GM23338 (cell line): ENCODE results near the gene PDK4. TPM values are rescaled to one million over a fixed set of nuclear protein-coding genes. Genes with fewer than 3 reads are reported as not detected.

Source experiments
- ATAC-seq: fragments of 200-7000 bp; cut with Tn5 transposase; 3 replicates; pipeline ENCODE4 v1.9.1; 2020
- DNase-seq: peaks from one replicate; pipeline ENCODE4 v3.0.0-alpha.2; 2015; ENCODE audit warnings: low spot score
- H2AFZ ChIP-seq: fragments of 200-600 bp; sonication (generic); 2 replicates; pipeline ENCODE4 v1.8.0; 2016; ENCODE audit warnings: antibody characterized with exemption, mild to moderate bottlenecking, moderate library complexity
- H3F3A ChIP-seq: fragments of 200-600 bp; sonication (generic); replicated peaks from 2 replicates; pipeline ENCODE4 v1.8.0; 2017; ENCODE audit warnings: antibody characterized with exemption, mixed run types, low read depth
- H3K27ac ChIP-seq: fragments of 200-600 bp; sonication (generic); 2 replicates; pipeline ENCODE4 v1.6.1; 2016; ENCODE audit warnings: low read depth
- H3K27me3 ChIP-seq: fragments of 200-600 bp; sonication (generic); 2 replicates; pipeline ENCODE4 v1.8.0; 2016; ENCODE audit warnings: mild to moderate bottlenecking, mixed run types, moderate library complexity; ENCODE audit not compliant: insufficient read depth
- H3K36me3 ChIP-seq: fragments of 200-600 bp; sonication (generic); 2 replicates; pipeline ENCODE4 v1.8.0; 2016; ENCODE audit warnings: mild to moderate bottlenecking; ENCODE audit not compliant: insufficient read depth
- H3K4me1 ChIP-seq: fragments of 200-600 bp; sonication (generic); 2 replicates; pipeline ENCODE4 v1.8.0; 2016; ENCODE audit warnings: mild to moderate bottlenecking, moderate library complexity; ENCODE audit not compliant: insufficient read depth
- H3K4me2 ChIP-seq: fragments of 200-600 bp; sonication (generic); 2 replicates; pipeline ENCODE4 v1.7.1; 2017; ENCODE audit warnings: mixed run types
- H3K4me3 ChIP-seq: fragments of 200-600 bp; sonication (generic); 2 replicates; pipeline ENCODE4 v1.6.1; 2016; ENCODE audit warnings: mixed run types
- H3K79me2 ChIP-seq: fragments of 200-600 bp; sonication (generic); replicated peaks from 2 replicates; pipeline ENCODE4 v1.8.0; 2017; ENCODE audit warnings: mild to moderate bottlenecking; ENCODE audit not compliant: insufficient read depth
- H3K9me2 ChIP-seq: fragments of 200-600 bp; sonication (generic); 2 replicates; pipeline ENCODE4 v1.8.0; 2017; ENCODE audit not compliant: insufficient read depth
- H4K20me1 ChIP-seq: fragments of 200-600 bp; sonication (generic); replicated peaks from 2 replicates; pipeline ENCODE4 v1.8.0; 2017; ENCODE audit warnings: mild to moderate bottlenecking; ENCODE audit not compliant: insufficient read depth
- H3K27ac Mint-ChIP-seq: 2 replicates; pipeline ENCODE4 v1.8.0; 2020; ENCODE audit warnings: inconsistent platforms, mild to moderate bottlenecking, moderate library complexity, mixed read lengths
- H3K27me3 Mint-ChIP-seq: 3 replicates; pipeline ENCODE4 v1.8.0; 2022; ENCODE audit warnings: low read depth, mild to moderate bottlenecking, moderate library complexity, mixed read lengths, inconsistent platforms; ENCODE audit not compliant: insufficient read depth, poor library complexity
- H3K36me3 Mint-ChIP-seq: 3 replicates; pipeline ENCODE4 v1.8.0; 2021; ENCODE audit warnings: low read depth, mild to moderate bottlenecking, inconsistent platforms, moderate library complexity, mixed read lengths
- H3K4me1 Mint-ChIP-seq: 3 replicates; pipeline ENCODE4 v1.8.0; 2020; ENCODE audit warnings: mild to moderate bottlenecking, inconsistent platforms, mixed read lengths
- H3K4me3 Mint-ChIP-seq: 3 replicates; pipeline ENCODE4 v1.8.0; 2021; ENCODE audit warnings: moderate library complexity, mild to moderate bottlenecking, inconsistent platforms, mixed read lengths
- H3K9me3 Mint-ChIP-seq: 3 replicates; pipeline ENCODE4 v1.8.0; 2020; ENCODE audit warnings: moderate library complexity, mild to moderate bottlenecking, inconsistent platforms, mixed read lengths
- CREB1 ChIP-seq: fragments of 250-450 bp; sonication (Bioruptor Pico); IDR thresholded peaks from 2 replicates; pipeline ENCODE4 v1.5.0; 2020; ENCODE audit warnings: low read depth, mild to moderate bottlenecking, moderate library complexity
- EZH2 ChIP-seq: fragments of 200-600 bp; sonication (generic); IDR thresholded peaks from one replicate; pipeline ENCODE4 v1.8.0; 2017; ENCODE audit warnings: antibody characterized with exemption, mild to moderate bottlenecking, low read depth; ENCODE audit not compliant: unreplicated experiment
- EZH2phosphoT487 ChIP-seq: fragments of 200-600 bp; sonication (generic); IDR thresholded peaks from one replicate; pipeline ENCODE4 v1.8.1; 2018; ENCODE audit warnings: antibody characterized with exemption; ENCODE audit not compliant: unreplicated experiment
- JUNB ChIP-seq: IDR thresholded peaks from one replicate; pipeline ENCODE4 v1.6.1; 2016; ENCODE audit warnings: antibody characterized with exemption; ENCODE audit not compliant: unreplicated experiment
- NANOG ChIP-seq: IDR thresholded peaks from 2 replicates; pipeline ENCODE4 v1.6.1; 2016; ENCODE audit warnings: antibody characterized with exemption, borderline replicate concordance
- POLR2AphosphoS5 ChIP-seq: IDR thresholded peaks from 2 replicates; pipeline ENCODE4 v1.6.1; 2016; ENCODE audit warnings: antibody characterized with exemption, low read depth
- STAT1 ChIP-seq: IDR thresholded peaks from one replicate; pipeline ENCODE4 v1.6.1; 2016; ENCODE audit warnings: antibody characterized with exemption; ENCODE audit not compliant: unreplicated experiment
- ZNF114 ChIP-seq: fragments of 250-450 bp; sonication (Bioruptor Pico); IDR thresholded peaks from 2 replicates; pipeline ENCODE4 v1.5.0; 2020; ENCODE audit warnings: mild to moderate bottlenecking, moderate library complexity
- ZNF331 ChIP-seq: fragments of 250-450 bp; sonication (Bioruptor Pico); IDR thresholded peaks from 2 replicates; pipeline ENCODE4 v1.5.0; 2020; ENCODE audit warnings: low read depth, mild to moderate bottlenecking, moderate library complexity
- polyA plus RNA-seq: library from polyadenylated mRNA; unstranded; fragments of >200 nt; fragmentation: Nextera tagmentation; extraction: Ambion mirVana; gene quantifications from 2 replicates; pipeline ENCODE4 v1.2.1, GENCODE V29; 2016
- total RNA-seq: library from RNA; depleted of rRNA; stranded (reverse); fragments of >200 nt; shearing (Covaris generic); gene quantifications from 2 replicates; pipeline ENCODE4 v1.2.3, GENCODE V29; 2014
- TF ChIP-seq, protein P1 (sequence below), 2 experiments: fragments of 200-600 bp in 1 of 2; sonication (generic) in 1 of 2; conservative IDR thresholded peaks; 2 replicates each; pipeline versions ENCODE4 v1.5.1 to v1.6.1; 2016 to 2017; ENCODE audit warnings: antibody characterized with exemption in 2 of 2, low read depth in 2 of 2, mild to moderate bottlenecking in 2 of 2, moderate library complexity in 1 of 2
- TF ChIP-seq, protein P2 (sequence below): IDR thresholded peaks from one replicate; pipeline ENCODE4 v1.6.1; 2018; ENCODE audit warnings: antibody characterized with exemption; ENCODE audit not compliant: unreplicated experiment
- TF ChIP-seq, protein P3 (sequence below): fragments of 250-450 bp; sonication (Bioruptor Pico); IDR thresholded peaks from 2 replicates; pipeline ENCODE4 v1.5.0; 2020; ENCODE audit warnings: mild to moderate bottlenecking, moderate library complexity
- TF ChIP-seq, protein P4 (sequence below): IDR thresholded peaks from 2 replicates; pipeline ENCODE4 v1.6.1; 2016; ENCODE audit warnings: antibody characterized with exemption

The PDK4 gene
- total and polyA plus RNA-seq, 2 experiments from 2014 or later = 0.32 TPM; not detected in 1

DNA sequence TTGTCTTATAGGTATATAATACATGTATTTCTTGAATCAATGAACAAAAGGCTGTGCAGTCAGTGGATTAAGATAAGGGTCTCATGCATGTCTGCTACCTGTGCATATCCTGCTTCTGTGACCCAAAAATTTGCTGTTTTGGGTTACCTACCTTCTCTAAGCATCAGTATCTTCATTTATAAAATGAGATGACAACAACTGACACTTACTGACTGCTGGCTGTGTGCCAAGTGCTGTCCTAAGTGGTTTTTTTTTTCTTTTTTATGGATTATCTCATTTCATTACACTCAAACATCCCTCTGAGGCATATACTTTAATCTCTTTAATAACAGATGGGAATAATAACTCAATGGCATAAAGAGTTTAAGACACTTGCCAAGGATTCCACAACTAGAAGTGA lies 2.1 kb downstream of the PDK4 start:
- H3K4me3 ChIP-seq = no peak overlapping the region
- H4K20me1 ChIP-seq = no peaks in the 10 kb centered on the region
- TF ChIP-seq STAT1 (no peak), ZNF331 (CRISPR knock-in tag) (no peak), EZH2 (no peak), POLR2AphosphoS5 (no peak), CREB1 (CRISPR knock-in tag) (no peak), JUNB (no peak), NANOG (no peak), ZNF114 (CRISPR knock-in tag) (no peak), EZH2phosphoT487 (no peak)
- TF ChIP-seq, protein P1, sequence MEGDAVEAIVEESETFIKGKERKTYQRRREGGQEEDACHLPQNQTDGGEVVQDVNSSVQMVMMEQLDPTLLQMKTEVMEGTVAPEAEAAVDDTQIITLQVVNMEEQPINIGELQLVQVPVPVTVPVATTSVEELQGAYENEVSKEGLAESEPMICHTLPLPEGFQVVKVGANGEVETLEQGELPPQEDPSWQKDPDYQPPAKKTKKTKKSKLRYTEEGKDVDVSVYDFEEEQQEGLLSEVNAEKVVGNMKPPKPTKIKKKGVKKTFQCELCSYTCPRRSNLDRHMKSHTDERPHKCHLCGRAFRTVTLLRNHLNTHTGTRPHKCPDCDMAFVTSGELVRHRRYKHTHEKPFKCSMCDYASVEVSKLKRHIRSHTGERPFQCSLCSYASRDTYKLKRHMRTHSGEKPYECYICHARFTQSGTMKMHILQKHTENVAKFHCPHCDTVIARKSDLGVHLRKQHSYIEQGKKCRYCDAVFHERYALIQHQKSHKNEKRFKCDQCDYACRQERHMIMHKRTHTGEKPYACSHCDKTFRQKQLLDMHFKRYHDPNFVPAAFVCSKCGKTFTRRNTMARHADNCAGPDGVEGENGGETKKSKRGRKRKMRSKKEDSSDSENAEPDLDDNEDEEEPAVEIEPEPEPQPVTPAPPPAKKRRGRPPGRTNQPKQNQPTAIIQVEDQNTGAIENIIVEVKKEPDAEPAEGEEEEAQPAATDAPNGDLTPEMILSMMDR (conservative IDR thresholded peaks at IDR 0.05; ENCODE audit: low read depth in 2 of 2) = no peak
- TF ChIP-seq, protein P2, sequence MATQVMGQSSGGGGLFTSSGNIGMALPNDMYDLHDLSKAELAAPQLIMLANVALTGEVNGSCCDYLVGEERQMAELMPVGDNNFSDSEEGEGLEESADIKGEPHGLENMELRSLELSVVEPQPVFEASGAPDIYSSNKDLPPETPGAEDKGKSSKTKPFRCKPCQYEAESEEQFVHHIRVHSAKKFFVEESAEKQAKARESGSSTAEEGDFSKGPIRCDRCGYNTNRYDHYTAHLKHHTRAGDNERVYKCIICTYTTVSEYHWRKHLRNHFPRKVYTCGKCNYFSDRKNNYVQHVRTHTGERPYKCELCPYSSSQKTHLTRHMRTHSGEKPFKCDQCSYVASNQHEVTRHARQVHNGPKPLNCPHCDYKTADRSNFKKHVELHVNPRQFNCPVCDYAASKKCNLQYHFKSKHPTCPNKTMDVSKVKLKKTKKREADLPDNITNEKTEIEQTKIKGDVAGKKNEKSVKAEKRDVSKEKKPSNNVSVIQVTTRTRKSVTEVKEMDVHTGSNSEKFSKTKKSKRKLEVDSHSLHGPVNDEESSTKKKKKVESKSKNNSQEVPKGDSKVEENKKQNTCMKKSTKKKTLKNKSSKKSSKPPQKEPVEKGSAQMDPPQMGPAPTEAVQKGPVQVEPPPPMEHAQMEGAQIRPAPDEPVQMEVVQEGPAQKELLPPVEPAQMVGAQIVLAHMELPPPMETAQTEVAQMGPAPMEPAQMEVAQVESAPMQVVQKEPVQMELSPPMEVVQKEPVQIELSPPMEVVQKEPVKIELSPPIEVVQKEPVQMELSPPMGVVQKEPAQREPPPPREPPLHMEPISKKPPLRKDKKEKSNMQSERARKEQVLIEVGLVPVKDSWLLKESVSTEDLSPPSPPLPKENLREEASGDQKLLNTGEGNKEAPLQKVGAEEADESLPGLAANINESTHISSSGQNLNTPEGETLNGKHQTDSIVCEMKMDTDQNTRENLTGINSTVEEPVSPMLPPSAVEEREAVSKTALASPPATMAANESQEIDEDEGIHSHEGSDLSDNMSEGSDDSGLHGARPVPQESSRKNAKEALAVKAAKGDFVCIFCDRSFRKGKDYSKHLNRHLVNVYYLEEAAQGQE = no peak
- TF ChIP-seq, protein P3, sequence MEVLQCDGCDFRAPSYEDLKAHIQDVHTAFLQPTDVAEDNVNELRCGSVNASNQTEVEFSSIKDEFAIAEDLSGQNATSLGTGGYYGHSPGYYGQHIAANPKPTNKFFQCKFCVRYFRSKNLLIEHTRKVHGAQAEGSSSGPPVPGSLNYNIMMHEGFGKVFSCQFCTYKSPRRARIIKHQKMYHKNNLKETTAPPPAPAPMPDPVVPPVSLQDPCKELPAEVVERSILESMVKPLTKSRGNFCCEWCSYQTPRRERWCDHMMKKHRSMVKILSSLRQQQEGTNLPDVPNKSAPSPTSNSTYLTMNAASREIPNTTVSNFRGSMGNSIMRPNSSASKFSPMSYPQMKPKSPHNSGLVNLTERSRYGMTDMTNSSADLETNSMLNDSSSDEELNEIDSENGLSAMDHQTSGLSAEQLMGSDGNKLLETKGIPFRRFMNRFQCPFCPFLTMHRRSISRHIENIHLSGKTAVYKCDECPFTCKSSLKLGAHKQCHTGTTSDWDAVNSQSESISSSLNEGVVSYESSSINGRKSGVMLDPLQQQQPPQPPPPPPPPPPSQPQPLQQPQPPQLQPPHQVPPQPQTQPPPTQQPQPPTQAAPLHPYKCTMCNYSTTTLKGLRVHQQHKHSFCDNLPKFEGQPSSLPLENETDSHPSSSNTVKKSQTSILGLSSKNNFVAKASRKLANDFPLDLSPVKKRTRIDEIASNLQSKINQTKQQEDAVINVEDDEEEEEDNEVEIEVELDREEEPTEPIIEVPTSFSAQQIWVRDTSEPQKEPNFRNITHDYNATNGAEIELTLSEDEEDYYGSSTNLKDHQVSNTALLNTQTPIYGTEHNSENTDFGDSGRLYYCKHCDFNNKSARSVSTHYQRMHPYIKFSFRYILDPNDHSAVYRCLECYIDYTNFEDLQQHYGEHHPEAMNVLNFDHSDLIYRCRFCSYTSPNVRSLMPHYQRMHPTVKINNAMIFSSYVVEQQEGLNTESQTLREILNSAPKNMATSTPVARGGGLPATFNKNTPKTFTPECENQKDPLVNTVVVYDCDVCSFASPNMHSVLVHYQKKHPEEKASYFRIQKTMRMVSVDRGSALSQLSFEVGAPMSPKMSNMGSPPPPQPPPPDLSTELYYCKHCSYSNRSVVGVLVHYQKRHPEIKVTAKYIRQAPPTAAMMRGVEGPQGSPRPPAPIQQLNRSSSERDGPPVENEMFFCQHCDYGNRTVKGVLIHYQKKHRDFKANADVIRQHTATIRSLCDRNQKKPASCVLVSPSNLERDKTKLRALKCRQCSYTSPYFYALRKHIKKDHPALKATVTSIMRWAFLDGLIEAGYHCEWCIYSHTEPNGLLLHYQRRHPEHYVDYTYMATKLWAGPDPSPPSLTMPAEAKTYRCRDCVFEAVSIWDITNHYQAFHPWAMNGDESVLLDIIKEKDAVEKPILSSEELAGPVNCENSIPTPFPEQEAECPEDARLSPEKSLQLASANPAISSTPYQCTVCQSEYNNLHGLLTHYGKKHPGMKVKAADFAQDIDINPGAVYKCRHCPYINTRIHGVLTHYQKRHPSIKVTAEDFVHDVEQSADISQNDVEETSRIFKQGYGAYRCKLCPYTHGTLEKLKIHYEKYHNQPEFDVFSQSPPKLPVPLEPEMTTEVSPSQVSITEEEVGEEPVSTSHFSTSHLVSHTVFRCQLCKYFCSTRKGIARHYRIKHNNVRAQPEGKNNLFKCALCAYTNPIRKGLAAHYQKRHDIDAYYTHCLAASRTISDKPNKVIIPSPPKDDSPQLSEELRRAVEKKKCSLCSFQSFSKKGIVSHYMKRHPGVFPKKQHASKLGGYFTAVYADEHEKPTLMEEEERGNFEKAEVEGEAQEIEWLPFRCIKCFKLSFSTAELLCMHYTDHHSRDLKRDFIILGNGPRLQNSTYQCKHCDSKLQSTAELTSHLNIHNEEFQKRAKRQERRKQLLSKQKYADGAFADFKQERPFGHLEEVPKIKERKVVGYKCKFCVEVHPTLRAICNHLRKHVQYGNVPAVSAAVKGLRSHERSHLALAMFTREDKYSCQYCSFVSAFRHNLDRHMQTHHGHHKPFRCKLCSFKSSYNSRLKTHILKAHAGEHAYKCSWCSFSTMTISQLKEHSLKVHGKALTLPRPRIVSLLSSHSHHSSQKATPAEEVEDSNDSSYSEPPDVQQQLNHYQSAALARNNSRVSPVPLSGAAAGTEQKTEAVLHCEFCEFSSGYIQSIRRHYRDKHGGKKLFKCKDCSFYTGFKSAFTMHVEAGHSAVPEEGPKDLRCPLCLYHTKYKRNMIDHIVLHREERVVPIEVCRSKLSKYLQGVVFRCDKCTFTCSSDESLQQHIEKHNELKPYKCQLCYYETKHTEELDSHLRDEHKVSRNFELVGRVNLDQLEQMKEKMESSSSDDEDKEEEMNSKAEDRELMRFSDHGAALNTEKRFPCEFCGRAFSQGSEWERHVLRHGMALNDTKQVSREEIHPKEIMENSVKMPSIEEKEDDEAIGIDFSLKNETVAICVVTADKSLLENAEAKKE (CRISPR knock-in tag) = no peak
- TF ChIP-seq, protein P4, sequence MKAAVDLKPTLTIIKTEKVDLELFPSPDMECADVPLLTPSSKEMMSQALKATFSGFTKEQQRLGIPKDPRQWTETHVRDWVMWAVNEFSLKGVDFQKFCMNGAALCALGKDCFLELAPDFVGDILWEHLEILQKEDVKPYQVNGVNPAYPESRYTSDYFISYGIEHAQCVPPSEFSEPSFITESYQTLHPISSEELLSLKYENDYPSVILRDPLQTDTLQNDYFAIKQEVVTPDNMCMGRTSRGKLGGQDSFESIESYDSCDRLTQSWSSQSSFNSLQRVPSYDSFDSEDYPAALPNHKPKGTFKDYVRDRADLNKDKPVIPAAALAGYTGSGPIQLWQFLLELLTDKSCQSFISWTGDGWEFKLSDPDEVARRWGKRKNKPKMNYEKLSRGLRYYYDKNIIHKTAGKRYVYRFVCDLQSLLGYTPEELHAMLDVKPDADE = no peak
- no peaks in the 10 kb centered on the region for H3K9me2 ChIP-seq
- no peak overlapping the region for H2AFZ ChIP-seq
- H3K4me1 ChIP-seq = peaks cover 5% of the 10 kb centered on the region; the same call in 1 of the 2 replicates
- H3K9me3 Mint-ChIP-seq = no peaks in the 10 kb centered on the region
- no peaks in the 10 kb centered on the region; the same call in 2 of the 3 replicates for H3K36me3 Mint-ChIP-seq
- peaks cover 10% of the 10 kb centered on the region for H3K4me1 Mint-ChIP-seq
- no peak for ATAC-seq
- H3K4me3 Mint-ChIP-seq = no peak overlapping the region
- peaks cover 27% of the 10 kb centered on the region for H3K27me3 ChIP-seq
- H3K27ac Mint-ChIP-seq = no peak overlapping the region
- H3K27ac ChIP-seq = no peak overlapping the region
- DNase-seq = no peak
- H3K79me2 ChIP-seq = no peaks in the 10 kb centered on the region
- peaks cover 21% of the 10 kb centered on the region for H3K27me3 Mint-ChIP-seq
- no peaks in the 10 kb centered on the region for H3K36me3 ChIP-seq
- no peaks in the 10 kb centered on the region for H3F3A ChIP-seq
- H3K4me2 ChIP-seq = no peak overlapping the region
